OCI-LY1 (cell line): ENCODE measurements around the gene ANKRD10.

Experiments used
- H2AFZ ChIP-seq: fragments of 200-600 bp; sonication (generic), shearing (Covaris generic); 2 replicates; pipeline ENCODE4 v1.6.0; 2014; ENCODE audit warnings: antibody characterized with exemption, mild to moderate bottlenecking, low read length
- H3F3A ChIP-seq: fragments of 200-600 bp; sonication (generic), shearing (Covaris generic); 2 replicates; pipeline ENCODE4 v1.6.0; 2014; ENCODE audit warnings: mild to moderate bottlenecking, antibody characterized with exemption, low read length, moderate library complexity; ENCODE audit not compliant: insufficient read depth
- H3K27ac ChIP-seq: fragments of 200-600 bp; sonication (generic); 2 replicates; pipeline ENCODE4 v1.5.1; 2014; ENCODE audit warnings: low read length, mixed run types, mild to moderate bottlenecking, low read depth; ENCODE audit not compliant: poor library complexity, severe bottlenecking
- H3K27me3 ChIP-seq: fragments of 200-600 bp; sonication (generic); 2 replicates; pipeline ENCODE4 v1.6.0; 2014; ENCODE audit warnings: antibody characterized with exemption, mild to moderate bottlenecking, low read length, moderate library complexity; ENCODE audit not compliant: insufficient read depth
- H3K36me3 ChIP-seq: fragments of 200-600 bp; sonication (generic); 2 replicates; pipeline ENCODE4 v1.6.1; 2014; ENCODE audit warnings: mild to moderate bottlenecking, antibody characterized with exemption, low read length, moderate library complexity, mixed read lengths; ENCODE audit not compliant: insufficient read depth
- H3K4me1 ChIP-seq: fragments of 200-600 bp; sonication (generic); 2 replicates; pipeline ENCODE4 v1.5.1; 2014; ENCODE audit warnings: mild to moderate bottlenecking, low read length, moderate library complexity; ENCODE audit not compliant: insufficient read depth, severe bottlenecking
- H3K4me2 ChIP-seq: fragments of 200-600 bp; sonication (generic), shearing (Covaris generic); 2 replicates; pipeline ENCODE4 v1.6.1; 2014; ENCODE audit warnings: low read length
- H3K4me3 ChIP-seq: fragments of 200-600 bp; sonication (generic); 2 replicates; pipeline ENCODE4 v1.5.1; 2014; ENCODE audit warnings: low read length, low read depth, mild to moderate bottlenecking, mixed read lengths; ENCODE audit not compliant: poor library complexity, severe bottlenecking
- H3K79me2 ChIP-seq: fragments of 200-600 bp; shearing (Covaris generic); 2 replicates; pipeline ENCODE4 v1.6.1; 2016; ENCODE audit warnings: mixed run types, low read length, mixed read lengths; ENCODE audit not compliant: insufficient read depth
- H3K9ac ChIP-seq: fragments of 200-600 bp; sonication (generic), shearing (Covaris generic); 2 replicates; pipeline ENCODE4 v1.6.1; 2014; ENCODE audit warnings: mild to moderate bottlenecking, low read length, mixed read lengths
- H3K9me2 ChIP-seq: fragments of 200-600 bp; sonication (generic), shearing (Covaris generic); 2 replicates; pipeline ENCODE4 v1.6.1; 2014; ENCODE audit warnings: low read depth, mild to moderate bottlenecking, low read length, mixed read lengths
- H3K9me3 ChIP-seq: fragments of 200-600 bp; shearing (Covaris generic); 2 replicates; pipeline ENCODE4 v1.6.1; 2014; ENCODE audit warnings: low read length, mixed read lengths
- H4K20me1 ChIP-seq: fragments of 200-600 bp; sonication (generic), shearing (Covaris generic); 2 replicates; pipeline ENCODE4 v1.6.0; 2016; ENCODE audit warnings: mild to moderate bottlenecking, low read length; ENCODE audit not compliant: insufficient read depth
- EZH2 ChIP-seq: fragments of 200-600 bp; sonication (generic), shearing (Covaris generic); IDR thresholded peaks from 2 replicates; pipeline ENCODE4 v1.8.0; 2017; ENCODE audit warnings: borderline replicate concordance, mixed run types, mild to moderate bottlenecking, antibody characterized with exemption, low read length, moderate library complexity, mixed read lengths
- TF ChIP-seq, protein P1 (sequence below): fragments of 200-600 bp; sonication (generic), shearing (Covaris generic); IDR thresholded peaks from 2 replicates; pipeline ENCODE4 v1.5.1; 2017; ENCODE audit warnings: mild to moderate bottlenecking, antibody characterized with exemption, low read length, moderate library complexity, mixed read lengths

The ANKRD10 gene

DNA sequence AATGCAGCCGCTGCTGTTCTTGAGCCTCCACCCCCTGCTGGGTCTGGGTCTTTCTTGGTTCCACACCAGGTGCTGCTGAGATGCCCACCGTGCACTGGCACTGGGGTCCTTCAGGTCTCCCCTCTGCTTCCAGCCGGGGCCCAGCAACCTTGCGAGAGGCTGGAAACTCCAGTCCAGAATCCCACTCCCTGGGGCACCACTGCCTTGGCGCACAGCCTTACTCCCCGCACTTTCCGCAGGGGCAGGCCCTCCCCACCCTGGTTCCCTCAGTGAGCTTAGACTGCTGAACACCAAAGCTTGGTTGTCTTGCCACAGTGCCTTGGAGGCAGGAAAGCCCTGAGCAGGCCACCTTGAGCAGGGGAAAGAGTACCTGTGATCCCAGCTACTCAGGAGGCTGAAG is 60.0 kb downstream of the ANKRD10 start:
- TF ChIP-seq EZH2: no peak
- TF ChIP-seq, protein P1, sequence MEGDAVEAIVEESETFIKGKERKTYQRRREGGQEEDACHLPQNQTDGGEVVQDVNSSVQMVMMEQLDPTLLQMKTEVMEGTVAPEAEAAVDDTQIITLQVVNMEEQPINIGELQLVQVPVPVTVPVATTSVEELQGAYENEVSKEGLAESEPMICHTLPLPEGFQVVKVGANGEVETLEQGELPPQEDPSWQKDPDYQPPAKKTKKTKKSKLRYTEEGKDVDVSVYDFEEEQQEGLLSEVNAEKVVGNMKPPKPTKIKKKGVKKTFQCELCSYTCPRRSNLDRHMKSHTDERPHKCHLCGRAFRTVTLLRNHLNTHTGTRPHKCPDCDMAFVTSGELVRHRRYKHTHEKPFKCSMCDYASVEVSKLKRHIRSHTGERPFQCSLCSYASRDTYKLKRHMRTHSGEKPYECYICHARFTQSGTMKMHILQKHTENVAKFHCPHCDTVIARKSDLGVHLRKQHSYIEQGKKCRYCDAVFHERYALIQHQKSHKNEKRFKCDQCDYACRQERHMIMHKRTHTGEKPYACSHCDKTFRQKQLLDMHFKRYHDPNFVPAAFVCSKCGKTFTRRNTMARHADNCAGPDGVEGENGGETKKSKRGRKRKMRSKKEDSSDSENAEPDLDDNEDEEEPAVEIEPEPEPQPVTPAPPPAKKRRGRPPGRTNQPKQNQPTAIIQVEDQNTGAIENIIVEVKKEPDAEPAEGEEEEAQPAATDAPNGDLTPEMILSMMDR: no peak
- Histone ChIP-seq H3K4me2 (no peak overlapping the region), H3K9me2 (no peaks in the 10 kb centered on the region), H3F3A (no peaks in the 10 kb centered on the region), H3K27me3 (peaks cover 8% of the 10 kb centered on the region; the same call in 1 of the 2 replicates), H3K4me3 (no peak overlapping the region), H3K36me3 (no peaks in the 10 kb centered on the region), H2AFZ (no peak overlapping the region), H4K20me1 (no peaks in the 10 kb centered on the region), H3K79me2 (no peaks in the 10 kb centered on the region), H3K9me3 (no peaks in the 10 kb centered on the region), H3K4me1 (no peaks in the 10 kb centered on the region), H3K9ac (no peak overlapping the region), H3K27ac (no peak overlapping the region)

DNA sequence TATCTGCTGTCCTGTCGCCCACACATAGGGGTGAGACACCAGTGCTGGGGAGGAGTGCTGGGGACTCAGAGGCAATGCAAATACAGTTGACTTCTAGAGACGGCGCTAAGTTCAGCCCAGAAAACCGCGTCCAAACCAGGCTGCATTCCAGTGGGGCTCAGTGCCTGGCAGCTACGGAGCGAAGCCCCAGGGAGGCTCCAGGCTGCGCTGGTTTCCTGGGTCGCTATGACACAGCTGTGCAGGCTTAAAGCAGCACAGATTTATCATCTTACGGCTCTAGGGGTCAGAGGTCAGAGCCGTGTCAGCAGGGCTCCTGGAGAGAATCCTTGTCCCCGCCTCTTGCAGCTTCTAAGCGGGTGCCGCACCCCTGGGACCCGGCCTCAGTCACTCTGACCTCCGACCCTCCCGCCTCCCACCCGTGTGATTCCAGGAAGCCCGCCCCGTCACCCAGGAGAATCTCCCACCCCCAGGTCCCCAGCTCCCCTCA is 61.6 kb downstream of the ANKRD10 start:
- Histone ChIP-seq H3K4me2 (no peak overlapping the region), H3K9ac (no peak overlapping the region), H3K36me3 (no peaks in the 10 kb centered on the region), H2AFZ (no peak overlapping the region), H3K9me3 (no peaks in the 10 kb centered on the region), H3K27me3 (peaks cover 8% of the 10 kb centered on the region; the same call in 1 of the 2 replicates), H3K4me1 (no peaks in the 10 kb centered on the region), H3K9me2 (no peaks in the 10 kb centered on the region), H3K4me3 (no peak overlapping the region), H3K27ac (no peak overlapping the region), H3K79me2 (no peaks in the 10 kb centered on the region), H3F3A (no peaks in the 10 kb centered on the region), H4K20me1 (no peaks in the 10 kb centered on the region)
- TF ChIP-seq, protein P1: no peak
- no peak for TF ChIP-seq EZH2

DNA sequence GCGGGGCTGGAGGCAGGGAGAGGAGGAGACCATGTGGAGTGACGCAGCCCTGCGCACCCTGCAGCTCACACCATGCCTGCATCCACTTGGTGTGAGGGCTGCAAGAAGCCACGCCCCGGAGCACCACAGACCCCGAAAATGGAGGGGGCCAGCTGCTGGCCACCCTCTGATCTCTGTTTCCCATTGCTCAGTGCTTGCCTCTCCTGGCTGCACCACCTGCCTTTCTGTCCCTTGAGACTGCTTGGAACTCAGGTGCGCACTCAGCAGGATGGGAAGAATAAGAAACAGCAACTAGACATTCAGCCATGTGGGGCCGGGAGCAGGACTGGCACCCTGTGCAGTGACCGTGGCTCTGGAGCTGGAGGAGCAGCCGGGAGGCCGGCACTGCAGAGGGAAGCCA is 64.0 kb downstream of the ANKRD10 start:
- Histone ChIP-seq H3F3A (no peaks in the 10 kb centered on the region), H3K9me2 (no peaks in the 10 kb centered on the region), H4K20me1 (no peaks in the 10 kb centered on the region), H3K36me3 (no peaks in the 10 kb centered on the region), H3K4me2 (no peak overlapping the region), H3K27ac (no peak overlapping the region), H3K79me2 (no peaks in the 10 kb centered on the region), H3K27me3 (peaks cover 8% of the 10 kb centered on the region; the same call in 1 of the 2 replicates), H2AFZ (no peak overlapping the region), H3K9ac (no peak overlapping the region), H3K4me3 (no peak overlapping the region), H3K4me1 (no peaks in the 10 kb centered on the region), H3K9me3 (no peaks in the 10 kb centered on the region)
- TF ChIP-seq, protein P1: no peak
- TF ChIP-seq EZH2: no peak
